ENCODE results near the gene RPRML. TPM values are rescaled to one million over a fixed set of nuclear protein-coding genes. Genes with fewer than 3 reads are reported as not detected.

RPRML gene
- total and polyA plus RNA-seq, 4 donors = 0.06 TPM; not detected in 3

DNA sequence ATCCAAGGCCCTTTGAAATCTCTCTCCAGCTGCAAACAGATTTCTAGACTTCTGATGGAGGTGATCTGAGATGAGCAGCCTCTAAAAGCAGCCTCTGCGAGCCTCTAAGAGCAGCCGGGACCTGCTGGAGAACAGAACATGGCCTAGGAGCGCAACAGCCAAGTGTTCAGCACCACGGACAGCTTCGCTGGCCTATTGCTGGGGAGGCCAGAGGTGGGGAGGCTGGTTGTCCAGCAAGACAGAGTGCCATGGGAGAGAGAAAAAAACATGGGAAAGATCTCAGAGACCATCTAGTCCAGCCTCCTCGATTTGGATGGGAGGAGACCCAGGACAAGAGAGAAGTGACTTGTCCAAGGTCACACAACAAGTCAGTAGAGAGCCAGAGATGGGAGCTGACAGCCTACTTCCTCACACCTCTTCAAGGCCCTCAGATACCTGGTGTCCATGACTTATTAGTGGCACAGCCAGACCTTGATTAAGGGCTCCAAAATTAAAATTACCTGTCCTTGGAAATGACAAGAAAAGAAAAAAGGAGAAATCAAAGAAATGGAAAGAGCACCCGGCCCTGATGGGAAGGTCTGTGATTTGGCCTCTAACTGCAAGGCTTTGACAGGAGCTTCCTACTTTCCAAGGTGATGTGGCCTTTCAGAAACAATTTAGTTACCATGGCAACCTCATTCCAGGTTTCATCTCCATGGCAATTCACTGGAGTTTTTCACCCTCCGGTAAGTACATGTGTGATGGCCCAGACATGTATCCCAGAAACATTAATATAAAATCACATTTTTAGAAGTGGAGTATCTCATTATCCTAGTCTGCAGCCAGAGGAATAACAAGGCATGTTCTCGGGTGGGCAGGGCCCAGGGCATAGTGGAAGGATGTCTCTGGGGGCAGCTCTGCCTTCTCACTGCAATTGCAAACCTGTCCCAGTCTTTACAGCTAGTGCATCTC lies 14.5 kb downstream of the RPRML start:
- no peaks in the 10 kb centered on the region for H3K27me3 ChIP-seq (ENCODE audit: control insufficient read depth in 4 of 4, insufficient read depth in 4 of 4, low read length in 3 of 4)
- no peak for TF ChIP-seq HNF4G (IDR thresholded peaks at IDR 0.05)
- TF ChIP-seq, protein P1, sequence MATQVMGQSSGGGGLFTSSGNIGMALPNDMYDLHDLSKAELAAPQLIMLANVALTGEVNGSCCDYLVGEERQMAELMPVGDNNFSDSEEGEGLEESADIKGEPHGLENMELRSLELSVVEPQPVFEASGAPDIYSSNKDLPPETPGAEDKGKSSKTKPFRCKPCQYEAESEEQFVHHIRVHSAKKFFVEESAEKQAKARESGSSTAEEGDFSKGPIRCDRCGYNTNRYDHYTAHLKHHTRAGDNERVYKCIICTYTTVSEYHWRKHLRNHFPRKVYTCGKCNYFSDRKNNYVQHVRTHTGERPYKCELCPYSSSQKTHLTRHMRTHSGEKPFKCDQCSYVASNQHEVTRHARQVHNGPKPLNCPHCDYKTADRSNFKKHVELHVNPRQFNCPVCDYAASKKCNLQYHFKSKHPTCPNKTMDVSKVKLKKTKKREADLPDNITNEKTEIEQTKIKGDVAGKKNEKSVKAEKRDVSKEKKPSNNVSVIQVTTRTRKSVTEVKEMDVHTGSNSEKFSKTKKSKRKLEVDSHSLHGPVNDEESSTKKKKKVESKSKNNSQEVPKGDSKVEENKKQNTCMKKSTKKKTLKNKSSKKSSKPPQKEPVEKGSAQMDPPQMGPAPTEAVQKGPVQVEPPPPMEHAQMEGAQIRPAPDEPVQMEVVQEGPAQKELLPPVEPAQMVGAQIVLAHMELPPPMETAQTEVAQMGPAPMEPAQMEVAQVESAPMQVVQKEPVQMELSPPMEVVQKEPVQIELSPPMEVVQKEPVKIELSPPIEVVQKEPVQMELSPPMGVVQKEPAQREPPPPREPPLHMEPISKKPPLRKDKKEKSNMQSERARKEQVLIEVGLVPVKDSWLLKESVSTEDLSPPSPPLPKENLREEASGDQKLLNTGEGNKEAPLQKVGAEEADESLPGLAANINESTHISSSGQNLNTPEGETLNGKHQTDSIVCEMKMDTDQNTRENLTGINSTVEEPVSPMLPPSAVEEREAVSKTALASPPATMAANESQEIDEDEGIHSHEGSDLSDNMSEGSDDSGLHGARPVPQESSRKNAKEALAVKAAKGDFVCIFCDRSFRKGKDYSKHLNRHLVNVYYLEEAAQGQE (IDR thresholded peaks at IDR 0.05) = peak; percentile 98
- H3K27ac ChIP-seq (ENCODE audit: low read depth in 1 of 2, low read length in 2 of 2) = no peak overlapping the region
- no peak for DNase-seq (ENCODE audit: low spot score)
- no peak overlapping the region for H3K4me3 ChIP-seq (ENCODE audit: low read depth in 1 of 3, low read length in 3 of 3)
- 85% methylated on average over 9 of the region's 9 CpGs for WGBS
- no peaks in the 10 kb centered on the region for H3K36me3 ChIP-seq (ENCODE audit: control insufficient read depth in 4 of 4, insufficient read depth in 3 of 4, low read depth in 1 of 4, low read length in 3 of 4)
- H3K4me1 ChIP-seq (ENCODE audit: control insufficient read depth in 4 of 4, insufficient read depth in 4 of 4, low read length in 3 of 4) = no peaks in the 10 kb centered on the region
- H3K9ac ChIP-seq (ENCODE audit: low read depth in 1 of 2, low read length in 2 of 2) = no peak overlapping the region
- H3K9me3 ChIP-seq (ENCODE audit: control insufficient read depth in 4 of 4, low read length in 3 of 4) = peaks cover 0 to 2% (median 0%) of the 10 kb centered on the region in 4 donors

DNA sequence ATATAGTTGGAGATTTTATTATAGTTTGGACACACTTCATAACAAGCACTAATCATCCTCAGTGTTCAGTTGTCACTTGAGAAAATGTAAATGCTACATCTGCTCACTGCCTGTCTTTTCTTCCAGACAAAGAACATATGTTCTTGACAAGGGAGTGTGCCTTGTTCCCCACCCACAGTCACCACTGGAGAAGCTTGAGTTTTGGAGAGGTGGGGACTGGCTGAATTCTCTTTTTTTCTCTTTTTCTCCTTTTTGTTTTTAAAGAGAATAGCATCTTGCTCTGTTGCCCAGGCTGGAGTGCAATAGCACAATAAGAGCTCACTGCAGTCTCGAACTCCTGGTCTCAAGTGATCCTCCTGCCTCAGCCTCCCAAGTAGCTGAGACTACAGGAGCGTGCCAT lies 15.5 kb downstream of the RPRML start:
- TF ChIP-seq, protein P1 (IDR thresholded peaks at IDR 0.05) = no peak
- no peak for TF ChIP-seq FOXA1 (IDR thresholded peaks at IDR 0.05)
- no peak for TF ChIP-seq YY1 (IDR thresholded peaks at IDR 0.05)
- no peak for TF ChIP-seq GABPA (IDR thresholded peaks at IDR 0.05 in 1 of 2, conservative IDR thresholded peaks at IDR 0.05 in 1 of 2)
- TF ChIP-seq RAD21 (IDR thresholded peaks at IDR 0.05) = no peak
- TF ChIP-seq EGR1 (IDR thresholded peaks at IDR 0.05; ENCODE audit: low read depth in 2 of 2) = no peak
- TF ChIP-seq TAF1 (conservative IDR thresholded peaks at IDR 0.05) = no peak
- H3K36me3 ChIP-seq (ENCODE audit: control insufficient read depth in 4 of 4, insufficient read depth in 3 of 4, low read depth in 1 of 4, low read length in 3 of 4) = no peaks in the 10 kb centered on the region
- WGBS = 85% methylated on average over 2 of the region's 2 CpGs
- H3K4me1 ChIP-seq (ENCODE audit: control insufficient read depth in 4 of 4, insufficient read depth in 4 of 4, low read length in 3 of 4) = no peaks in the 10 kb centered on the region
- H3K9me3 ChIP-seq (ENCODE audit: control insufficient read depth in 4 of 4, low read length in 3 of 4) = peaks cover 0 to 2% (median 0%) of the 10 kb centered on the region in 4 donors
- H3K27me3 ChIP-seq (ENCODE audit: control insufficient read depth in 4 of 4, insufficient read depth in 4 of 4, low read length in 3 of 4) = no peaks in the 10 kb centered on the region
- no peak for DNase-seq (ENCODE audit: low spot score)
- no peak overlapping the region for H3K4me3 ChIP-seq (ENCODE audit: low read depth in 1 of 3, low read length in 3 of 3)
- no peak overlapping the region for H3K9ac ChIP-seq (ENCODE audit: low read depth in 1 of 2, low read length in 2 of 2)
- no peak overlapping the region for H3K27ac ChIP-seq (ENCODE audit: low read depth in 1 of 2, low read length in 2 of 2)

DNA sequence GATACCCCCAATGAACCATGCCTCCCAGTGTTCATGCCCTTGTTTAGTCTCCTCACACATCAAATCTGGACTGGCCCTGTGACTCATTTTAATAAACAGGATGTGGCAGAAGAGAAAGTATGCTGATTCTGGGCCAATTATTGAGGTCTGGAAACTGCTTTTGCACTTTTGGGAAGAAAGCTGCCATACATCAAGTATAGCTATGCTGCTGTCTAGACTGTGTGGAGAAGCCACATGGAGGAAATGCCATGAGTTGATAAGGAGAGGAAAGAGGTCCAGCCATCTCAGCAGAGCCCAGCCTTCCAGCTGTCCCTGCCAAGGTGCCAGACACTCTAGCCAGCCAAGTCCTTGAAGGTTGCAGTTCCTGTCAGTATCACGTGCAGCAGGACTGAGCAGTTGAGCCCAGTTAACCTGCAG lies 16.7 kb downstream of the RPRML start:
- Histone ChIP-seq H3K4me3 (ENCODE audit: low read depth in 1 of 3, low read length in 3 of 3) (no peak overlapping the region), H3K27ac (ENCODE audit: low read depth in 1 of 2, low read length in 2 of 2) (no peak overlapping the region), H3K36me3 (ENCODE audit: control insufficient read depth in 4 of 4, insufficient read depth in 3 of 4, low read depth in 1 of 4, low read length in 3 of 4) (no peaks in the 10 kb centered on the region), H3K9me3 (ENCODE audit: control insufficient read depth in 4 of 4, low read length in 3 of 4) (peaks cover 0 to 2% (median 0%) of the 10 kb centered on the region in 4 donors), H3K4me1 (ENCODE audit: control insufficient read depth in 4 of 4, insufficient read depth in 4 of 4, low read length in 3 of 4) (no peaks in the 10 kb centered on the region), H3K9ac (ENCODE audit: low read depth in 1 of 2, low read length in 2 of 2) (no peak overlapping the region), H3K27me3 (ENCODE audit: control insufficient read depth in 4 of 4, insufficient read depth in 4 of 4, low read length in 3 of 4) (no peaks in the 10 kb centered on the region)
- TF ChIP-seq JUND (IDR thresholded peaks at IDR 0.05) (peak in 1 of 2 donors; percentile 39), SP1 (IDR thresholded peaks at IDR 0.05) (no peak)
- TF ChIP-seq, protein P2, sequence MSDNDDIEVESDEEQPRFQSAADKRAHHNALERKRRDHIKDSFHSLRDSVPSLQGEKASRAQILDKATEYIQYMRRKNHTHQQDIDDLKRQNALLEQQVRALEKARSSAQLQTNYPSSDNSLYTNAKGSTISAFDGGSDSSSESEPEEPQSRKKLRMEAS (IDR thresholded peaks at IDR 0.05) = no peak
- 18% methylated on average over 1 of the region's 1 CpG for WGBS
- DNase-seq (ENCODE audit: low spot score) = no peak

All from liver (tissue), 9 donors.